ENCODE measurements around the gene CEL.
A peak's percentile ranks its signal among the peaks of the same experiment; 100 is the strongest.
"Not testable (repeated sequence)": the region's sequence is repeated elsewhere in the genome, so short reads cannot be mapped to it uniquely, and the experiment has no call there.

Gene CEL

DNA sequence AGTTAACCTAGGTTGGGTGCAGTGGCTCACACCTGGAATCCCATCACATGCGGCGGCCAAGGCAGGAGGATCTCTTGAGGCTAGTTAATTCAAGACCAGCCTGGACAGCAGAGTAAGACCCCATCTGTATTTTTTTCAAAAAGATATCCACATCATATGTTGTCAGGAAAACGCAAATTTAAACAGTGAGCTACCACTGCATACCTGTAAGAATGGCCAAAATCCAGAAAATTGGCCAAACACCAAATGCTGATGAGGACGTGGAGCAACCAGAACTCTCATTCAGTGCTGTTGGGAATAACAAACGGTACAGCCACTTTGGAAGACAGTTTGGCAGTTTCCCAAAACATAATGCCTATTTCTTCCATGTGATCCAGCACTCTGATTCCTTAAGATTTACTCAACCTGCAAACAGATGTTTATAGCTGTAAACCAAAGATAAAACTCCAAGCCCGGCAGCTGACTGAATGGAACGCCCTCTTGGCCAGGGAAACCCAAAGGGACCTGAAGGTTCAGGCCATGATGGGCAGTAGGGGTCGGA is 12.4 kb downstream of the CEL start:
- Mint-ChIP-seq H3K4me1 (peaks cover 31% of the 10 kb centered on the region), H3K36me3 (ENCODE audit: low read depth) (peaks cover 15% of the 10 kb centered on the region), H3K27ac (peak overlapping the region in 1 of 3 experiments; percentile 37), H3K4me3 (no peak overlapping the region), H3K9me3 (no peaks in the 10 kb centered on the region), H3K27me3 (ENCODE audit: low read depth) (peaks cover 4% of the 10 kb centered on the region)
- TF ChIP-seq, protein P1, sequence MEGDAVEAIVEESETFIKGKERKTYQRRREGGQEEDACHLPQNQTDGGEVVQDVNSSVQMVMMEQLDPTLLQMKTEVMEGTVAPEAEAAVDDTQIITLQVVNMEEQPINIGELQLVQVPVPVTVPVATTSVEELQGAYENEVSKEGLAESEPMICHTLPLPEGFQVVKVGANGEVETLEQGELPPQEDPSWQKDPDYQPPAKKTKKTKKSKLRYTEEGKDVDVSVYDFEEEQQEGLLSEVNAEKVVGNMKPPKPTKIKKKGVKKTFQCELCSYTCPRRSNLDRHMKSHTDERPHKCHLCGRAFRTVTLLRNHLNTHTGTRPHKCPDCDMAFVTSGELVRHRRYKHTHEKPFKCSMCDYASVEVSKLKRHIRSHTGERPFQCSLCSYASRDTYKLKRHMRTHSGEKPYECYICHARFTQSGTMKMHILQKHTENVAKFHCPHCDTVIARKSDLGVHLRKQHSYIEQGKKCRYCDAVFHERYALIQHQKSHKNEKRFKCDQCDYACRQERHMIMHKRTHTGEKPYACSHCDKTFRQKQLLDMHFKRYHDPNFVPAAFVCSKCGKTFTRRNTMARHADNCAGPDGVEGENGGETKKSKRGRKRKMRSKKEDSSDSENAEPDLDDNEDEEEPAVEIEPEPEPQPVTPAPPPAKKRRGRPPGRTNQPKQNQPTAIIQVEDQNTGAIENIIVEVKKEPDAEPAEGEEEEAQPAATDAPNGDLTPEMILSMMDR (IDR thresholded peaks at IDR 0.05; ENCODE audit: unreplicated experiment in 3 of 3) = no peak

DNA sequence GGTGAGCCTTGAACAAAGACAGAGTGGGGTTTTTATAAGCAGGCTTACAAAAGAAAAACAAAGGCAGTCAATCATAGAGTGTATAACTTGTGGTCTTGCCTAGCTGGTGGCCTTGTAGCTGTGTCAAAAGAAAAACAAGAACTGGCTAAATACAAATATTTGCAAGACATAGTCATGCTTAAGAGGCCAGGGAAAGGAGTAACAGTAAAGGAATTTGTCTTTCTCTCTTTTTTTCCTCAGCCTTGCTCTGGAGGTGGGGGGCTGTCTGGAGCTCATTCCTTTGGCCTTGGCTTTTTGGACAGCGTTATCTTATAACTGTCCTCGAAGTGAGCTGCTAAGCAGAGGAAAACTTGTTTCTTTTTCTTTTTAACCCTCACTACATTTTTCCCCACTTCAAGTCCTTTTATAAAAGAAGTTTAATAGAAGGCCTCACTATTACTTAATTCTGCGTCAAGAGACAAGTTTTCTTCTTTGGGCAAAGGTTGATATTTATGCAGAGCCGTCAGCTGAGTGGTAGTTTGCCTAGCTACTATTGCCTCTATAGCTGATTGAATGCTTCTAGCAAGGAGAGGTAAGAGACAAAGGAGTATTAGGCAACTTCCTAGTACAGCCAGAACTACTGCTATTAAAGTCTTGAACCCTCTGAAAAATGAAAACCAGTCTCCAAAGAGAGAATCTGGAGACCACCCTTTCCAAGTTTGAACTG is 14.3 kb downstream of the CEL start:
- Mint-ChIP-seq H3K27me3 (ENCODE audit: low read depth) (peaks cover 12% of the 10 kb centered on the region), H3K9me3 (no peaks in the 10 kb centered on the region), H3K27ac (peak overlapping the region; percentile 72 to 90 (median 82)), H3K4me1 (peaks cover 40% of the 10 kb centered on the region), H3K4me3 (peak overlapping the region in 1 of 3 experiments; percentile 12), H3K36me3 (ENCODE audit: low read depth) (peaks cover 7% of the 10 kb centered on the region)
- TF ChIP-seq, protein P1 (IDR thresholded peaks at IDR 0.05; ENCODE audit: unreplicated experiment in 3 of 3) = no peak

GRCh38 chr9:133076691-133077090 is 14.9 kb downstream of the CEL start:
- TF ChIP-seq, protein P1 (IDR thresholded peaks at IDR 0.05; ENCODE audit: unreplicated experiment in 3 of 3) = no peak
- Mint-ChIP-seq H3K36me3 (ENCODE audit: low read depth) (peaks cover 6% of the 10 kb centered on the region), H3K27ac (peak overlapping the region; percentile 76 to 90 (median 82)), H3K9me3 (no peaks in the 10 kb centered on the region), H3K4me1 (peaks cover 40% of the 10 kb centered on the region), H3K27me3 (ENCODE audit: low read depth) (peaks cover 12% of the 10 kb centered on the region), H3K4me3 (no peak overlapping the region)

- H3K27ac Mint-ChIP-seq = peak overlapping the region in 2 of 3 experiments; percentile 20 to 82
- no peaks in the 10 kb centered on the region for H3K36me3 Mint-ChIP-seq (ENCODE audit: low read depth)
- peaks cover 12% of the 10 kb centered on the region for H3K27me3 Mint-ChIP-seq (ENCODE audit: low read depth)
- peaks cover 40% of the 10 kb centered on the region for H3K4me1 Mint-ChIP-seq
- TF ChIP-seq, protein P1 (IDR thresholded peaks at IDR 0.05; ENCODE audit: unreplicated experiment in 3 of 3) = no peak
- H3K9me3 Mint-ChIP-seq = no peaks in the 10 kb centered on the region
- H3K4me3 Mint-ChIP-seq = no peak overlapping the region
These were observed 16.7 kb downstream of the CEL start for GRCh38 chr9:133078486-133078885.

DNA sequence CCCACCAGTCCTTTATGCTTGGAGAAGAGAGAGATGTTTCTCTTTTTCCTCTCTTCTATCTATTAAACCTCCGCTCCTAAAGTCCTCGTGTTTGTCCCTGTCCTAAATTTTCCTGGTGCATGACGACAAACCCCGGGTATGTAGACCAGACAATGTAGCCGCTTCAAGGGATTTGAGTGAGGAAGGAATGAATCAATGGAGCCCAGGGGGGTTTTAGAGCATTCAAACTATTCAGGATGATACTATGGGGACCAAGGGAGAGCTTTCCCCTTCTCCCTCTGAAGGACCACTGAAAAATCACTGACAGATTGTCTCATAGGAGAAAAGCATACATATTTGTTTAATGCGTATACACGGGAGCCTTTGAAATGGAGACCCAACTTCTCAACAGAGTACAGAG is 18.4 kb downstream of the CEL start:
- Mint-ChIP-seq H3K4me3 (no peak overlapping the region), H3K27me3 (ENCODE audit: low read depth) (peaks cover 12% of the 10 kb centered on the region), H3K27ac (peak overlapping the region in 2 of 3 experiments; percentile 5 to 12), H3K4me1 (peaks cover 34% of the 10 kb centered on the region), H3K9me3 (no peaks in the 10 kb centered on the region), H3K36me3 (ENCODE audit: low read depth) (no peaks in the 10 kb centered on the region)
- TF ChIP-seq, protein P1 (IDR thresholded peaks at IDR 0.05; ENCODE audit: unreplicated experiment in 3 of 3) = no peak

- not testable (repeated sequence) for H3K27ac Mint-ChIP-seq; H3K9me3 Mint-ChIP-seq; H3K36me3 Mint-ChIP-seq (ENCODE audit: low read depth); H3K4me3 Mint-ChIP-seq
- peaks cover 12% of the 10 kb centered on the region for H3K27me3 Mint-ChIP-seq (ENCODE audit: low read depth)
- peaks cover 26% of the 10 kb centered on the region for H3K4me1 Mint-ChIP-seq
These were observed 19.3 kb downstream of the CEL start for GRCh38 chr9:133080786-133081779.

- Mint-ChIP-seq H3K4me1 (peaks cover 16% of the 10 kb centered on the region), H3K27me3 (ENCODE audit: low read depth) (peaks cover 12% of the 10 kb centered on the region)
- H3K27ac Mint-ChIP-seq; H3K4me3 Mint-ChIP-seq; H3K36me3 Mint-ChIP-seq (ENCODE audit: low read depth); H3K9me3 Mint-ChIP-seq: not testable (repeated sequence)
These were observed 20.3 kb downstream of the CEL start for GRCh38 chr9:133081957-133082644.

DNA sequence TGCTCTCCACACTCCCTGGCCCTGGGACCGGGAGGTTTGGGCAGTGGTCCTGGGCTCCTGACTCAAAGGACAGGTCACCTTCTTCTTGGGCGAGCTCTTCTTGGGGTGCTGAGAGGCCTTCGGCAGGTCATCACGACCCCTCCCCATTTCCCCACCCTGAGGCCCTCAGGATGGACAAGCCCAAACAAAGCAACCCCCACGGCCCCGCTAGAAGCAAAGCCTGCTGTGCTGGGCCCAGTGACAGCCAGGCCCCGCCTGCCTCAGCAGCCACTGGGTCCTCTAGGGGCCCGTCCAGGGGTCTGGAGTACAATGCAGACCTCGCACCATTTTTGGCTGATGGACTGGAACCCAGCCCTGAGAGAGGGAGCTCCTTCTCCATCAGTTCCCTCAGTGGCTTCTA is 21.9 kb downstream of the CEL start:
- not testable (repeated sequence) for H3K4me1 Mint-ChIP-seq; H3K4me3 Mint-ChIP-seq; H3K9me3 Mint-ChIP-seq; H3K36me3 Mint-ChIP-seq (ENCODE audit: low read depth); H3K27ac Mint-ChIP-seq; H3K27me3 Mint-ChIP-seq (ENCODE audit: low read depth)
